ENCODE results near the gene CHSY1. TPM values are rescaled to one million over a fixed set of nuclear protein-coding genes. Genes with fewer than 3 reads are reported as not detected.

Gene CHSY1
- total and polyA plus RNA-seq, 2 of the 13 experiments (the other 11 are each of a cell fraction or from before 2014, with no cell fraction given): 13.3 to 13.7 TPM

DNA sequence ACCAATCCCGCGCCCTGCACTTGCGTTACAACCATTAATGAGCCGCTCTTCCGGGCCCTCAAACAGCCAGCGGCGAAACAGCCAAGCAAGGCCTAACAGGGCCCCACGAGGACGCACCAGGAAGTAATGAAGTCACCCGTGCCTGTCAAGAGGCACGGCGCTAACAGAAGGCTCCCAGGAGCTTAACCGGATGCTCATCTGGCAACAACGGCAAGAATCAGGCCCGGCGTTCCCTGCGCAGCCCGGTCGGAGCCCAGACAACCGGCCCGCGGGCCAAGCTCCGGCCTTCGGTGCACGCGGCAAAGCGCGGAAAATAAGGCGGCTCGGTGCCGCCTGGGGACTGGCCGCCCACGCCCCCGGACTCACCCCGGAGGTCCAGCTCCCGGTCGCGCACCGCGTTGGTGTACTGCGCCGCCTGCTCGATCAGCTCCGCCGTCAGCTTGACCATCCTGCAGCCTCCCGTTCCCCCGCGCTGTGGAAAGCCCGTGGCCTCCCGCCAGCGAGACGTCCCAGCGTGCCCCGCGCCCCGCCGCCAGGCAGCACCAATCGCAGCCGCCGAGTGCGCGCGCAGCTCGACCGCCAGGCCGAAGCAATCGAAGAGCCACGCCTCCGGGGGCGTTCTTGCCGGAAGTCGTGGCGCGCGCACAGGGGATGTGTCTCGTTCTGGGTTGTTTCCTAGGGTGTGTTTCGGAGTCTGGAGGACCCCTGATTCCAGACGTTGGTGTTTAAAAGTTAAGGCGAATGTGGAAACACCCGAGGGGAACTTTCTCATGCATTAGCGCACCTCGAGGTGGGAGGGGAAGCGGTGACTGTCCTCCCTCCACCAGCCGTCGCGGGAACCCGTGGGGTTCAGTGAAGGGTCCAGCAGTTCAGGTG is 43.1 kb upstream of the CHSY1 start, which contains the start of gene SNRPA1 (continued):
- TF ChIP-seq, protein P1, sequence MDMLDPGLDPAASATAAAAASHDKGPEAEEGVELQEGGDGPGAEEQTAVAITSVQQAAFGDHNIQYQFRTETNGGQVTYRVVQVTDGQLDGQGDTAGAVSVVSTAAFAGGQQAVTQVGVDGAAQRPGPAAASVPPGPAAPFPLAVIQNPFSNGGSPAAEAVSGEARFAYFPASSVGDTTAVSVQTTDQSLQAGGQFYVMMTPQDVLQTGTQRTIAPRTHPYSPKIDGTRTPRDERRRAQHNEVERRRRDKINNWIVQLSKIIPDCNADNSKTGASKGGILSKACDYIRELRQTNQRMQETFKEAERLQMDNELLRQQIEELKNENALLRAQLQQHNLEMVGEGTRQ (IDR thresholded peaks at IDR 0.05; ENCODE audit: low read depth, low read length): no peak
- TF ChIP-seq, protein P1 (CRISPR knock-in tag; IDR thresholded peaks at IDR 0.05; ENCODE audit: borderline replicate concordance): no peak
- TF ChIP-seq RBM39 (IDR thresholded peaks at IDR 0.05; ENCODE audit: low read depth, low read length, poor library complexity, severe bottlenecking) (peak; percentile 90), CBX2 (IDR thresholded peaks at IDR 0.05; ENCODE audit: low read depth, low read length) (no peak), CBX2 (CRISPR knock-in tag; IDR thresholded peaks at IDR 0.05; ENCODE audit: low read depth) (peak; percentile 29; the same call in 1 of the 2 replicates), PRPF4 (IDR thresholded peaks at IDR 0.05; ENCODE audit: low read depth, low read length, poor library complexity, severe bottlenecking) (no peak), ZNF577 (CRISPR knock-in tag; IDR thresholded peaks at IDR 0.05; ENCODE audit: borderline replicate concordance, low read depth) (no peak), ZNF543 (CRISPR knock-in tag; IDR thresholded peaks at IDR 0.05) (peak; percentile 89; the same call in 1 of the 2 replicates), ZNF124 (CRISPR knock-in tag; IDR thresholded peaks at IDR 0.05) (peak; percentile 77), ZNF558 (CRISPR knock-in tag; IDR thresholded peaks at IDR 0.05; ENCODE audit: borderline replicate concordance) (no peak; the same call in 1 of the 2 replicates), FOSL1 (CRISPR knock-in tag; IDR thresholded peaks at IDR 0.05; ENCODE audit: borderline replicate concordance) (no peak; the same call in 1 of the 2 replicates), ZNF674 (CRISPR knock-in tag; IDR thresholded peaks at IDR 0.05; ENCODE audit: low read depth) (no peak), GTF3A (CRISPR knock-in tag; conservative IDR thresholded peaks at IDR 0.05) (peak; percentile 70; the same call in 1 of the 2 replicates), PTBP1 (IDR thresholded peaks at IDR 0.05; ENCODE audit: low read depth, low read length, poor library complexity, severe bottlenecking) (peak; percentile 73), HMG20A (CRISPR knock-in tag; IDR thresholded peaks at IDR 0.05; ENCODE audit: borderline replicate concordance) (no peak), CCAR2 (optimal IDR thresholded peaks at IDR 0.05; ENCODE audit: low read depth, low read length) (no peak), ZNF749 (CRISPR knock-in tag; IDR thresholded peaks at IDR 0.05; ENCODE audit: borderline replicate concordance) (no peak), ZNF652 (CRISPR knock-in tag; IDR thresholded peaks at IDR 0.05; ENCODE audit: borderline replicate concordance, low read depth) (no peak)
- TF ChIP-seq, protein P2, sequence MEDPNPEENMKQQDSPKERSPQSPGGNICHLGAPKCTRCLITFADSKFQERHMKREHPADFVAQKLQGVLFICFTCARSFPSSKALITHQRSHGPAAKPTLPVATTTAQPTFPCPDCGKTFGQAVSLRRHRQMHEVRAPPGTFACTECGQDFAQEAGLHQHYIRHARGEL (CRISPR knock-in tag; IDR thresholded peaks at IDR 0.05): no peak; the same call in 1 of the 2 replicates
- TF ChIP-seq, protein P3, sequence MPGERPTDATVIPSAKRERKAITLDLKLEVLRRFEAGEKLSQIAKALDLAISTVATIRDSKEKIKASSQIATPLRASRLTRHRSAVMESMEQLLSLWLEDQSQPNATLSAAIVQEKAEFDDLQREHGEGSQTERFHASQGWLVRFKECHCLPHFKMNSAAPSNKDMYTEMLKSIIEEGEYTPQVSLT (CRISPR knock-in tag; IDR thresholded peaks at IDR 0.05; ENCODE audit: borderline replicate concordance, low read depth): peak; percentile 84; the same call in 1 of the 2 replicates
- TF ChIP-seq, protein P4, sequence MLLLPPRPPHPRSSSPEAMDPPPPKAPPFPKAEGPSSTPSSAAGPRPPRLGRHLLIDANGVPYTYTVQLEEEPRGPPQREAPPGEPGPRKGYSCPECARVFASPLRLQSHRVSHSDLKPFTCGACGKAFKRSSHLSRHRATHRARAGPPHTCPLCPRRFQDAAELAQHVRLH (CRISPR knock-in tag; IDR thresholded peaks at IDR 0.05; ENCODE audit: borderline replicate concordance, low read depth): peak; percentile 86
- TF ChIP-seq, protein P5, sequence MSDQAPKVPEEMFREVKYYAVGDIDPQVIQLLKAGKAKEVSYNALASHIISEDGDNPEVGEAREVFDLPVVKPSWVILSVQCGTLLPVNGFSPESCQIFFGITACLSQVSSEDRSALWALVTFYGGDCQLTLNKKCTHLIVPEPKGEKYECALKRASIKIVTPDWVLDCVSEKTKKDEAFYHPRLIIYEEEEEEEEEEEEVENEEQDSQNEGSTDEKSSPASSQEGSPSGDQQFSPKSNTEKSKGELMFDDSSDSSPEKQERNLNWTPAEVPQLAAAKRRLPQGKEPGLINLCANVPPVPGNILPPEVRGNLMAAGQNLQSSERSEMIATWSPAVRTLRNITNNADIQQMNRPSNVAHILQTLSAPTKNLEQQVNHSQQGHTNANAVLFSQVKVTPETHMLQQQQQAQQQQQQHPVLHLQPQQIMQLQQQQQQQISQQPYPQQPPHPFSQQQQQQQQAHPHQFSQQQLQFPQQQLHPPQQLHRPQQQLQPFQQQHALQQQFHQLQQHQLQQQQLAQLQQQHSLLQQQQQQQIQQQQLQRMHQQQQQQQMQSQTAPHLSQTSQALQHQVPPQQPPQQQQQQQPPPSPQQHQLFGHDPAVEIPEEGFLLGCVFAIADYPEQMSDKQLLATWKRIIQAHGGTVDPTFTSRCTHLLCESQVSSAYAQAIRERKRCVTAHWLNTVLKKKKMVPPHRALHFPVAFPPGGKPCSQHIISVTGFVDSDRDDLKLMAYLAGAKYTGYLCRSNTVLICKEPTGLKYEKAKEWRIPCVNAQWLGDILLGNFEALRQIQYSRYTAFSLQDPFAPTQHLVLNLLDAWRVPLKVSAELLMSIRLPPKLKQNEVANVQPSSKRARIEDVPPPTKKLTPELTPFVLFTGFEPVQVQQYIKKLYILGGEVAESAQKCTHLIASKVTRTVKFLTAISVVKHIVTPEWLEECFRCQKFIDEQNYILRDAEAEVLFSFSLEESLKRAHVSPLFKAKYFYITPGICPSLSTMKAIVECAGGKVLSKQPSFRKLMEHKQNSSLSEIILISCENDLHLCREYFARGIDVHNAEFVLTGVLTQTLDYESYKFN (CRISPR knock-in tag; conservative IDR thresholded peaks at IDR 0.05): peak; percentile 42; the same call in 1 of the 2 replicates

Measured in HepG2 (cell line).